C4-2B (cell line): Measurements from ENCODE around the gene CALHM3.

Experiments
- ZFX ChIP-seq: fragments of 450-650 bp; IDR thresholded peaks from 2 replicates; pipeline ENCODE4 v1.6.1; 2017
- TF ChIP-seq, protein P1 (sequence below): fragments of 450-650 bp; conservative IDR thresholded peaks from 2 replicates; pipeline ENCODE4 v1.5.1; 2017; ENCODE audit warnings: mild to moderate bottlenecking

DNA sequence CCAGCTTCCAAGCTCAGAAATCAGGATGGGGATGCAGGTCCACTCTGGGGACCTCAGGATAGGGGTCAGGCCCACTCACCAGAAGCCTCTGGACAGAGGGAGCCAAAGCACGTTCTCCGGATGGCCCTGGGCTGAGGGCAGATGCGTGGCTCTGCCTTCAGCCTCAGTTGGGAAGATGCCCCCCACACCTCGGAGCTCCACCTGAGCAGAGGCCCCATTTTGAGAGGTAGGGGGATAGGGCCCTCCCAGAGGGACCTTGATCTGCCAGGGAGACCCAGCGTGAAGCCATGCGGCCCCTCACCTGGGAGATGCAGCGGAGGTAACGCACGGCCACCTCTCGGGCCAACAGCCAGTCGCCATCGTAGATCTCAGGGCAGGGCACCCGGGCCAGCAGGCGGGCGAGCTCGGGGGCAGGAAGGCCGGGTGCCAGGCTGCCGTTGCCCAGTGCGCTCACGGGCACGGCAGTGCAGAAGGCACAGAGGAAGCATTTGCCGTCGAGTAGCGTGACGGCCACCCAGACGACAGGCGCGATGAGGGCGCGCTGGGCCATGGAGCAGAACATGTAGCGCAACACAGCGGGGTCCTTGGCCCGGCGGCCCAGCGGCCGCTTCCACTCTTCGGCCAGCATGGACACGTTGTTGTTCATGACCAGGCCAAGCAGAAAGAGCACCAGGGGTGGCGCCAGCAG, 21.0 kb downstream of the CALHM3 start:
- TF ChIP-seq, protein P1, sequence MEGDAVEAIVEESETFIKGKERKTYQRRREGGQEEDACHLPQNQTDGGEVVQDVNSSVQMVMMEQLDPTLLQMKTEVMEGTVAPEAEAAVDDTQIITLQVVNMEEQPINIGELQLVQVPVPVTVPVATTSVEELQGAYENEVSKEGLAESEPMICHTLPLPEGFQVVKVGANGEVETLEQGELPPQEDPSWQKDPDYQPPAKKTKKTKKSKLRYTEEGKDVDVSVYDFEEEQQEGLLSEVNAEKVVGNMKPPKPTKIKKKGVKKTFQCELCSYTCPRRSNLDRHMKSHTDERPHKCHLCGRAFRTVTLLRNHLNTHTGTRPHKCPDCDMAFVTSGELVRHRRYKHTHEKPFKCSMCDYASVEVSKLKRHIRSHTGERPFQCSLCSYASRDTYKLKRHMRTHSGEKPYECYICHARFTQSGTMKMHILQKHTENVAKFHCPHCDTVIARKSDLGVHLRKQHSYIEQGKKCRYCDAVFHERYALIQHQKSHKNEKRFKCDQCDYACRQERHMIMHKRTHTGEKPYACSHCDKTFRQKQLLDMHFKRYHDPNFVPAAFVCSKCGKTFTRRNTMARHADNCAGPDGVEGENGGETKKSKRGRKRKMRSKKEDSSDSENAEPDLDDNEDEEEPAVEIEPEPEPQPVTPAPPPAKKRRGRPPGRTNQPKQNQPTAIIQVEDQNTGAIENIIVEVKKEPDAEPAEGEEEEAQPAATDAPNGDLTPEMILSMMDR = no peak
- TF ChIP-seq ZFX = no peak
